ENCODE results near the gene GPR151.

GPR151 gene

GRCh38 chr5:146520731-146521130, 4.7 kb upstream of the GPR151 start:
- no peak for DNase-seq

- no peak for DNase-seq
Measured at GRCh38 chr5:146519554-146519953, 3.6 kb upstream of the GPR151 start.

- DNase-seq, result no peak
Measured at GRCh38 chr5:146515473-146516150, 378 bp downstream of the GPR151 start.

DNA sequence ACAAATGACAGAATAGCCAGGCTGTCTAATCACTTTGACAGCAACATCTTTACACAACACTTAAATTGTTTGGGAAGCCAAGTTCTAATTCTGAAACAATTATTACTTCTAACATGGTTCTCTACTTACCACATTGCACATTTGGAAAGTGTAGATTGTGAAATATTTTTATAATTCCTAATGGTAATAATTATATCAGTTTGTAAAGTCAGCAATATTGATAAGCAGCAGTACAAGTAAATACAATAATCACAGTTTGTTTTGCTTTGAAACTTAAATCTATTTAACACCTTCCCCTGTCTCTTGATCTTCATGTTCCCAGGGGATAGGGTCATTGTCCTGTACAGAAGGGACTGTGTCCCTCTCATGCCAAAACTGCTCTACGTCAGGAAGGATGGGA, 1.4 kb downstream of the GPR151 start:
- DNase-seq, result no peak

GRCh38 chr5:146513462-146513861, 2.5 kb downstream of the GPR151 start:
- no peak for DNase-seq

DNA sequence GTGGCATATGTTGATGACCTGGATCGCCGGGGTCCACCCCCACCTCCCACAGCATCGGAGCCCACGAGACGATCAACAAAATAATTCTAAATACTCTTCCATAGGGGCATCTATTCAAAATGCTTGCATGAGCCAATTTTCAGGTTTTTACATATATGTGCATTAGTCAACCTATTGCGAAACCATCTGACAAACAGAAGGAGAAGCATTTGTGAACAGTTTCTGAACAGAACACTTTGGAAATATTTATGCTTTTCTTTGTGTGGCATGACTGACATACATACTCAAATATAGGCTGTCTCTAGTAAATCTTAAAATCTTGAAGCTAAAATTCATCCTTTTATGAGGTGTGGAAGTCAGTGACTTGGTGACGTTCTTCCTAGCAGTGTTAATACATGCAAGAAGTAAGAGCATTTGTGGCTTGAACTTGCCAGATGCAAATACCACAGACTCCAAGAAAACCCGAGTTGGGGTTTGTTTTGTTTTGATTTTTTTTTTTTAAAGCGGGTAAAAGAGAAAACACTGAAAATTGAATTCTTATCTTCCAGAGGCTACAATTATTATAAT, 5.3 kb downstream of the GPR151 start:
- no peak for DNase-seq

- no peak for DNase-seq
Measured at GRCh38 chr5:146507428-146507827, 8.6 kb downstream of the GPR151 start.

GRCh38 chr5:146499680-146500079, 16.3 kb downstream of the GPR151 start:
- DNase-seq, result no peak

GRCh38 chr5:146494656-146495055, 21.3 kb downstream of the GPR151 start:
- no peak for DNase-seq

- DNase-seq, result no peak
Measured at GRCh38 chr5:146490089-146490843, 25.7 kb downstream of the GPR151 start.

DNA sequence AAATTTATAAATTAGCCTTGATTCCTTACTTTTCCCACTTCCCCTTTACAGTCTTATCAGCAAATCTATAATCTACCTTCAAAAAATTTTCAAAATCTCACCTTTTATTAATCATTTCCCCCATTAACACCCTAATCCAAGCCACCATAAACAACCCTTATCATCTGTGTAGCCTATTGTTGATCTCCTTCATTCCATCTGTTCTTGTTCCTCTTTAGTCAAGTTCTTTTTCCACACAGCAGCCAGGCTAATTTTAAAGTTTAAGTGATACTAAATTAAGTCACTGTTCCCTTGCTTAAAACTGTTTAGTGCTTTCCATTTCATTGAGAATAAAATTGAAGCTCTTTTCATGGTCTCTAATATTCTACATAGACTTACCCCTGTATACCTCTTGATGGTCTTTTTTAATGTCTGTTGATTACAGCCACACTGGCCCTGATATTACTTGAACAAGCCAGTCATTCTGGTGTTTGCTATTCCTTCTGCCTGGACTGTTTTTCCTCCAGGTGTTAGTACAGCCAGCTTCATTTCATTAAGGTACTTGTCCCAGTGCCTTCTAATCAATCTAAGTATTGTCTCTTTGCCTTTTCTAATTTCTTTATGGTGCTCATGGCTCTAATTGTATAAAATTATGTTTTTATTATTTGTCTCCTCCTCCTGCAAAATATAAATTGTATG, 31.1 kb downstream of the GPR151 start:
- no peak for DNase-seq

DNA sequence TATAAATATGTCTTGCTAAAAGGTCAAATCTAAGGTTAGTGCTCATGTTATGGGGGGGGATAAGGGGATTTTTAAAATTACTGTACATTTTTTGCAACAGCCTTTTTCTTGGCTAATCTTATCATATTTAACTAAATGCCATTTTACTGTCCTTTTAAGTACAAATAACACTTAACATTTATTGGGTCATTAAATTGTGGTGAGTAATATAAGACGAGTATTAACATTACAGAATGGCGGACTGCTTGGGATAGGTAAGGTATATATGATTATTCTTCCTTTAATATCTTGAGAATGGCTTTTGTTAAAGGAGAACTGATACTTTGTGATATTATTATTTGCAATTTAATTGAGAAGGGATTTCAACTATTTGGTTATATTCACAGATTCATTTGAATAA, 33.2 kb downstream of the GPR151 start:
- DNase-seq, result no peak

DNA sequence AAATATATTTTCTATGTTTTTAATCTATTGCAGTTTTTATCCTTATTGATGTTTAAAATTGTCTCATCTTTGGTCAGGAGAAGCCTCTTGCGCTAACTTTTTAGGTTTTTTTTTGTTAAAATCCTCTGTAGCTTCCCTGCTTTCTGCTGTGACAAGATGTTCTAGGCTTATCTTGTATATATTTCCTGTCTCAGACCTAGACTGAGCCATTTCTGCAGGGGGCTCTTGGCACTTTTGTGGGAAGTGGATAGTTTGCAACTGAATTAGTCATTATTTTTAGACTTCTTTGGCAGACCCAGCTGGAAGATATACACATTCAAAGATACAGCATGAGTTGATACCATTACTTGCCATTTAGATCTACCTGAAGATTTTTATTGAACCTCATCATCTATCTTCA, 40.1 kb downstream of the GPR151 start:
- DNase-seq, result no peak

- DNase-seq, result no peak
Measured at GRCh38 chr5:146475190-146475780, 40.7 kb downstream of the GPR151 start.

DNA sequence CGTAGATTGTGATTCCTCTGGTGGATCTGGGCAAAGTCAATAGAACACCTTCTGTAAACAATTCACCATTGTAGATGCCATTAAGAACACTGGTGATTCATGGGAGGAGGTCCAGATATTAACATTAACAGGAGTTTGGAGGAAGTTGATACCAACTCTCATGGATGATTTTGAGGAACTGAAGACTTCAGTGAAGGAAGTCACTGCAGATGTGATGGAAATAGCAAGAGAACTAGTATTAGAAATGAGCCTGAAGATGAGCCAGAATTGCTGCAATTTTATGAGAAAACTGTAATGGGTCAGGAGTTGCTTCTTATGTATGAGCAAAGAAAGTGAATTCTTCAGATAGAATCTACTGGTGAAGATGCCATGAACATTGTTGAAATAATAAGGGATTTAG, 41.9 kb downstream of the GPR151 start:
- no peak for DNase-seq

- DNase-seq, result no peak
Measured at GRCh38 chr5:146467760-146468159, 48.2 kb downstream of the GPR151 start.

GRCh38 chr5:146466521-146467349, 49.3 kb downstream of the GPR151 start:
- no peak for DNase-seq

DNA sequence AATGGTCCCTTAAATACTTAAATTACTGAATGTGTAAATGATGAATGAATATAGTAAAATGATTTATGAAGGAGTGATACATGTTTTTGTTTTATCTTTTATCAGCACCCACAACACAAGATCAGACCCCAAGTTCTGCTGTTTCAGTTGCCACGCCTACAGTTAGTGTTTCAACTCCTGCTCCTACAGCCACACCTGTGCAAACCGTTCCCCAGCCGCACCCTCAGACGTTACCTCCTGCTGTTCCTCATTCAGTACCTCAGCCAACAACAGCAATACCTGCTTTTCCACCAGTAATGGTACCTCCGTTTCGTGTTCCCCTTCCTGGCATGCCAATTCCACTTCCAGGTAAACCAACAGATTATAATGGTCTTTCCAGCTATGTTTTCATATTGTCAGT, 52.5 kb downstream of the GPR151 start:
- DNase-seq, result no peak

Measured in amygdala (tissue), 56 donors.